IMR-90 (cell line): ENCODE results near the gene ARSJ. TPM values are rescaled to one million over a fixed set of nuclear protein-coding genes. Genes with fewer than 3 reads are reported as not detected.

ENCODE experiments used
- ATAC-seq: fragments of 200-7000 bp; cut with Tn5 transposase; 2 replicates; pipeline ENCODE4 v1.9.1; 2020; ENCODE audit warnings: low read depth, mild to moderate bottlenecking, moderate library complexity
- BruUV-seq: library from RNA; stranded (reverse); fragments of 400-500 nt; replicated peaks from 2 replicates; lab custom pipeline; 2021; lab: Mats Ljungman, UMichigan
- CTCF ChIA-PET: fragments of 300-600 bp; formaldehyde crosslinking; extraction: SDS; loops from one replicate; lab custom pipeline; 2021; ENCODE audit warnings: antibody characterized with exemption; lab: Yijun Ruan, JAX
- POLR2A ChIA-PET: fragments of 300-600 bp; sonication (Branson Sonifier 250); formaldehyde crosslinking; loops from one replicate; lab custom pipeline; 2022; ENCODE audit warnings: antibody characterized with exemption; ENCODE audit not compliant: unreplicated experiment; lab: Charles Lee
- DNase-seq: peaks from one replicate; pipeline ENCODE4 v3.0.0; 2013
- H2AFZ ChIP-seq: replicated peaks from 2 replicates; pipeline ENCODE3; 2013; ENCODE audit warnings: low read length, mild to moderate bottlenecking; ENCODE audit not compliant: poor library complexity
- H2AK5ac ChIP-seq: 2 replicates; pipeline ENCODE4 v1.6.1; 2013; ENCODE audit warnings: low read depth, low read length, inconsistent platforms
- H2AK9ac ChIP-seq: replicated peaks from 2 replicates; pipeline ENCODE3; 2013; ENCODE audit warnings: mild to moderate bottlenecking, low read depth, low read length, moderate library complexity; ENCODE audit not compliant: poor library complexity
- H2BK120ac ChIP-seq: 2 replicates; pipeline ENCODE4 v1.6.1; 2013; ENCODE audit warnings: low read depth, low read length, inconsistent platforms
- H2BK15ac ChIP-seq: 3 replicates; pipeline ENCODE4 v1.6.1; 2013; ENCODE audit warnings: low read depth, low read length, inconsistent platforms
- H2BK20ac ChIP-seq: 2 replicates; pipeline ENCODE4 v1.6.1; 2013; ENCODE audit warnings: low read depth, mild to moderate bottlenecking, inconsistent platforms, low read length, moderate library complexity
- H2BK5ac ChIP-seq: 2 replicates; pipeline ENCODE4 v1.6.1; 2013; ENCODE audit warnings: mild to moderate bottlenecking, low read depth, low read length, inconsistent platforms; ENCODE audit not compliant: poor library complexity, severe bottlenecking
- H3K14ac ChIP-seq: replicated peaks from 2 replicates; pipeline ENCODE4 v1.6.1; 2013; ENCODE audit warnings: low read depth, low read length, inconsistent platforms
- H3K18ac ChIP-seq: 2 replicates; pipeline ENCODE4 v1.6.1; 2013; ENCODE audit warnings: low read depth, low read length, control low read depth
- H3K23ac ChIP-seq: 2 replicates; pipeline ENCODE4 v1.6.1; 2013; ENCODE audit warnings: low read depth, low read length, inconsistent platforms
- H3K27ac ChIP-seq: 2 replicates; pipeline ENCODE4 v1.5.1; 2013; ENCODE audit warnings: mild to moderate bottlenecking, control low read depth, low read length; ENCODE audit not compliant: insufficient read depth
- H3K27me3 ChIP-seq: 2 replicates; pipeline ENCODE4 v1.6.1; 2013; ENCODE audit warnings: low read length; ENCODE audit not compliant: control insufficient read depth, insufficient read depth
- H3K36me3 ChIP-seq: 2 replicates; pipeline ENCODE4 v1.6.1; 2013; ENCODE audit warnings: low read length, mixed read lengths; ENCODE audit not compliant: control insufficient read depth, insufficient read depth
- H3K4ac ChIP-seq: 2 replicates; pipeline ENCODE4 v1.6.1; 2013; ENCODE audit warnings: low read depth, low read length, inconsistent platforms
- H3K4me1 ChIP-seq: 2 replicates; pipeline ENCODE4 v1.6.1; 2013; ENCODE audit warnings: low read length, mixed read lengths; ENCODE audit not compliant: control insufficient read depth, insufficient read depth
- H3K4me2 ChIP-seq: 2 replicates; pipeline ENCODE4 v1.6.1; 2013; ENCODE audit warnings: low read depth, mild to moderate bottlenecking, control low read depth, low read length, moderate library complexity
- H3K4me3 ChIP-seq: 2 replicates; pipeline ENCODE4 v1.5.1; 2013; ENCODE audit warnings: low read depth, mild to moderate bottlenecking, control low read depth, low read length, moderate library complexity; ENCODE audit not compliant: insufficient read depth
- H3K56ac ChIP-seq: 2 replicates; pipeline ENCODE4 v1.6.1; 2013; ENCODE audit warnings: low read length, inconsistent platforms; ENCODE audit not compliant: insufficient read depth; ENCODE audit errors: extremely low read depth
- H3K79me1 ChIP-seq, 2 experiments: 2 replicates each; pipeline ENCODE4 v1.6.1; 2013; ENCODE audit warnings: low read length in 2 of 2, inconsistent platforms in 1 of 2, low read depth in 1 of 2
- H3K9ac ChIP-seq: 2 replicates; pipeline ENCODE4 v1.6.1; 2013; ENCODE audit warnings: low read depth, low read length, control low read depth
- H3K9me1 ChIP-seq: 2 replicates; pipeline ENCODE4 v1.6.1; 2013; ENCODE audit warnings: low read length, inconsistent platforms; ENCODE audit not compliant: insufficient read depth
- H3K9me3 ChIP-seq: 2 replicates; pipeline ENCODE4 v1.6.1; 2013; ENCODE audit warnings: low read length; ENCODE audit not compliant: control insufficient read depth, insufficient read depth
- H4K20me1 ChIP-seq: 2 replicates; pipeline ENCODE4 v1.6.1; 2013; ENCODE audit warnings: low read length, inconsistent platforms; ENCODE audit not compliant: insufficient read depth
- H4K5ac ChIP-seq: 2 replicates; pipeline ENCODE4 v1.6.1; 2013; ENCODE audit warnings: mild to moderate bottlenecking, low read depth, low read length, control low read depth
- H4K8ac ChIP-seq, 2 experiments: 2 replicates each; pipeline ENCODE4 v1.6.1; 2013; ENCODE audit warnings: low read depth in 2 of 2, low read length in 2 of 2, control low read depth in 1 of 2, inconsistent platforms in 1 of 2
- H4K91ac ChIP-seq: 2 replicates; pipeline ENCODE4 v1.6.1; 2013; ENCODE audit warnings: low read depth, low read length, inconsistent platforms; ENCODE audit not compliant: insufficient read depth
- BHLHE40 ChIP-seq: fragments of 150-350 bp; IDR thresholded peaks from 2 replicates; pipeline ENCODE4 v1.6.1; 2016; ENCODE audit warnings: mild to moderate bottlenecking, low read depth, low read length
- CHD1 ChIP-seq: IDR thresholded peaks from 2 replicates; pipeline ENCODE4 v1.6.1; 2012; ENCODE audit warnings: low read depth, low read length, improper control_type of control experiment
- MAFK ChIP-seq: IDR thresholded peaks from 2 replicates; pipeline ENCODE4 v1.6.1; 2012; ENCODE audit warnings: low read depth, low read length, improper control_type of control experiment
- MAZ ChIP-seq: IDR thresholded peaks from 2 replicates; pipeline ENCODE4 v1.6.1; 2012; ENCODE audit warnings: low read depth, mild to moderate bottlenecking, low read length, improper control_type of control experiment, moderate library complexity, borderline replicate concordance
- MXI1 ChIP-seq: IDR thresholded peaks from 2 replicates; pipeline ENCODE4 v1.6.1; 2012; ENCODE audit warnings: low read depth, mild to moderate bottlenecking, low read length, moderate library complexity, borderline replicate concordance
- NFE2L2 ChIP-seq: fragments of 150-350 bp; IDR thresholded peaks from 2 replicates; pipeline ENCODE4 v1.6.1; 2016; ENCODE audit warnings: low read depth, mild to moderate bottlenecking, low read length
- POLR2A ChIP-seq: IDR thresholded peaks from 2 replicates; pipeline ENCODE4 v1.6.1; 2012; ENCODE audit warnings: mild to moderate bottlenecking, low read depth, low read length
- RAD21 ChIP-seq: IDR thresholded peaks from 2 replicates; pipeline ENCODE4 v1.6.1; 2012; ENCODE audit warnings: low read length, improper control_type of control experiment
- RFX5 ChIP-seq: IDR thresholded peaks from 2 replicates; pipeline ENCODE4 v1.8.0; 2012; ENCODE audit warnings: low read depth, mild to moderate bottlenecking, low read length, moderate library complexity
- dilution Hi-C: fragments of 300-500 bp; cut with HindIII; formaldehyde crosslinking; loops from one replicate; pipeline ENCODE4 v1.14.3; 2018; ENCODE audit warnings: low sequenced_read_pairs; ENCODE audit not compliant: unreplicated experiment
- in situ Hi-C: fragments of 300-500 bp; cut with MboI; formaldehyde crosslinking; loops from 3 replicates; pipeline ENCODE4 v1.14.3; 2019; ENCODE audit warnings: low sequenced_read_pairs, inconsistent platforms, mixed read lengths
- intact Hi-C: fragments of 100-400 bp; cut with micrococcal nuclease; formaldehyde crosslinking; loops from 2 replicates; pipeline ENCODE4 v1.10.0; 2022
- polyA plus RNA-seq, 3 experiments: library from polyadenylated mRNA; depleted of rRNA; stranded (reverse); fragments of >200 nt; gene quantifications; 2 replicates each; pipeline ENCODE4 v1.2.3, GENCODE V29; 2012; ENCODE audit warnings: low replicate concordance in 1 of 3
- total RNA-seq: library from RNA; depleted of rRNA; stranded (reverse); fragments of >200 nt; gene quantifications from 2 replicates; pipeline ENCODE4 v1.2.3, GENCODE V29; 2012
- TF ChIP-seq, protein P1 (sequence below): fragments of 150-350 bp; IDR thresholded peaks from 2 replicates; pipeline ENCODE4 v1.6.1; 2017; ENCODE audit warnings: mild to moderate bottlenecking, antibody characterized with exemption, low read length, low read depth

Gene ARSJ
- total and polyA plus RNA-seq, 2 of the 4 experiments (the other 2 are of a cell fraction): 47.7 to 143 TPM

- H2AK5ac ChIP-seq: no peak overlapping the region
- H3K4me3 ChIP-seq: no peak overlapping the region
- no peak overlapping the region for H2BK15ac ChIP-seq
- no peak overlapping the region for H4K91ac ChIP-seq
- H4K8ac ChIP-seq: no peak overlapping the region; a peak in 1 of 4 replicates
- peaks cover 9% of the 10 kb centered on the region; the same call in 1 of the 2 replicates for H4K20me1 ChIP-seq
- no peak for DNase-seq
- peaks cover 21% of the 10 kb centered on the region for H3K36me3 ChIP-seq
- TF ChIP-seq RAD21: no peak
- TF ChIP-seq MXI1: no peak
- no peak for TF ChIP-seq BHLHE40
- TF ChIP-seq NFE2L2: no peak
- TF ChIP-seq RFX5: no peak
- no peak for TF ChIP-seq MAZ
- TF ChIP-seq, protein P1, sequence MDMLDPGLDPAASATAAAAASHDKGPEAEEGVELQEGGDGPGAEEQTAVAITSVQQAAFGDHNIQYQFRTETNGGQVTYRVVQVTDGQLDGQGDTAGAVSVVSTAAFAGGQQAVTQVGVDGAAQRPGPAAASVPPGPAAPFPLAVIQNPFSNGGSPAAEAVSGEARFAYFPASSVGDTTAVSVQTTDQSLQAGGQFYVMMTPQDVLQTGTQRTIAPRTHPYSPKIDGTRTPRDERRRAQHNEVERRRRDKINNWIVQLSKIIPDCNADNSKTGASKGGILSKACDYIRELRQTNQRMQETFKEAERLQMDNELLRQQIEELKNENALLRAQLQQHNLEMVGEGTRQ: no peak
- no peak for TF ChIP-seq MAFK
- TF ChIP-seq CHD1: no peak
- TF ChIP-seq POLR2A: no peak
- in situ Hi-C loops (no loop called here), dilution Hi-C loops (no loop called here), intact Hi-C loops (no loop called here)
- no peaks in the 10 kb centered on the region for H3K27me3 ChIP-seq
- peaks cover 12% of the 10 kb centered on the region for H3K9me1 ChIP-seq
- peaks cover 17 to 41% of the 10 kb centered on the region in 2 experiments for H3K79me1 ChIP-seq
- H3K4me2 ChIP-seq: no peak overlapping the region; the same call in 1 of the 2 replicates
- H2BK20ac ChIP-seq: no peak overlapping the region
- H2AFZ ChIP-seq: no peak overlapping the region
- H3K56ac ChIP-seq: no peak overlapping the region
- no peak for ATAC-seq
- H3K27ac ChIP-seq: no peak overlapping the region
- H2BK120ac ChIP-seq: no peak overlapping the region
- no peak overlapping the region for H3K23ac ChIP-seq
- ChIA-PET CTCF (no interaction called here), POLR2A (no interaction called here)
- H3K14ac ChIP-seq: no peak overlapping the region
- H4K5ac ChIP-seq: no peak overlapping the region
- no peak overlapping the region for H2AK9ac ChIP-seq
- H2BK5ac ChIP-seq: peak overlapping the region; percentile 65
- H3K9ac ChIP-seq: no peak overlapping the region
- peaks cover 18% of the 10 kb centered on the region for H3K4me1 ChIP-seq
- no peak overlapping the region for H3K18ac ChIP-seq
- no peaks in the 10 kb centered on the region for H3K9me3 ChIP-seq
- no TSS peak for BruUV-seq
- H3K4ac ChIP-seq: no peak overlapping the region
Measured at GRCh38 chr4:113967687-113968086, 11.8 kb downstream of the ARSJ start.
